Vagina (tissue), 2 donors: ENCODE data around the gene LRRFIP2. TPM values are rescaled to one million over a fixed set of nuclear protein-coding genes. Genes with fewer than 3 reads are reported as not detected.
"Not testable (repeated sequence)": the region's sequence is repeated elsewhere in the genome, so short reads cannot be mapped to it uniquely, and the experiment has no call there.

ENCODE experiments used
- DNase-seq, 2 donors: peaks; one replicate each; pipeline ENCODE4 v3.0.0-alpha.2; 2017; ENCODE audit errors: extremely low spot score in 2 of 2
- H3K27ac ChIP-seq: fragments of 200-600 bp; sonication (generic); one replicate; pipeline ENCODE4 v1.5.1; 2019
- H3K27me3 ChIP-seq: fragments of 200-600 bp; sonication (generic); one replicate; pipeline ENCODE4 v1.5.1; 2019
- H3K36me3 ChIP-seq, 2 donors: fragments of 200-600 bp; sonication (generic); one replicate each; pipeline ENCODE4 v1.5.1; 2017 to 2019
- H3K4me1 ChIP-seq: fragments of 200-600 bp; sonication (generic); one replicate; pipeline ENCODE4 v1.5.1; 2019
- H3K4me3 ChIP-seq, 2 donors: fragments of 200-600 bp; sonication (generic); 1 replicate in 1 of 2; 2 replicates in 1 of 2; pipeline ENCODE4 v1.5.1; 2016 to 2019
- H3K9me3 ChIP-seq: fragments of 200-600 bp; sonication (generic); one replicate; pipeline ENCODE4 v1.5.1; 2019
- CTCF ChIP-seq, 3 experiments: fragments of 450-650 bp in 2 of 3; fragments of 200-600 bp in 1 of 3; sonication (generic) in 1 of 3; IDR thresholded peaks; one replicate each; pipeline ENCODE4 v1.5.1; 2017 to 2019; ENCODE audit warnings: antibody characterized with exemption in 3 of 3, mild to moderate bottlenecking in 2 of 3, moderate library complexity in 2 of 3
- POLR2A ChIP-seq, 2 donors: fragments of 450-650 bp; IDR thresholded peaks; one replicate each; pipeline ENCODE4 v1.6.1; 2017; ENCODE audit warnings: antibody characterized with exemption in 2 of 2, mild to moderate bottlenecking in 2 of 2, moderate library complexity in 2 of 2
- POLR2AphosphoS5 ChIP-seq, 2 donors: sonication (generic); formaldehyde crosslinking; IDR thresholded peaks; one replicate each; pipeline ENCODE4 v1.9.0; 2017; ENCODE audit warnings: antibody characterized with exemption in 2 of 2, mild to moderate bottlenecking in 2 of 2, low read depth in 1 of 2; ENCODE audit not compliant: insufficient read depth in 1 of 2
- intact Hi-C: fragments of 100-400 bp; cut with DNase I; formaldehyde crosslinking; loops from one replicate; pipeline ENCODE4 v1.15.1; 2023
- total RNA-seq: library from RNA; depleted of rRNA; stranded (reverse); fragments of >200 nt; gene quantifications from one replicate; pipeline ENCODE4 v1.2.3, GENCODE V29; 2016

The LRRFIP2 gene
- total RNA-seq, 1 donor from 2014 or later: 74.2 TPM

- intact Hi-C loops: no loop called here
- Histone ChIP-seq H3K4me1 (peaks cover 28% of the 10 kb centered on the region), H3K36me3 (peaks cover 0 to 5% of the 10 kb centered on the region in 2 donors)
Observed at GRCh38 chr3:37149257-37149656, 25.1 kb downstream of the LRRFIP2 start.

GRCh38 chr3:37148208-37148607, 26.2 kb downstream of the LRRFIP2 start:
- intact Hi-C loops: no loop called here
- H3K4me3 ChIP-seq: no peak overlapping the region
- no peak overlapping the region for H3K27ac ChIP-seq
- no peaks in the 10 kb centered on the region for H3K27me3 ChIP-seq
- no peak for DNase-seq
- no peak for TF ChIP-seq POLR2AphosphoS5 (IDR thresholded peaks at IDR 0.05; ENCODE audit: insufficient read depth in 1 of 2, low read depth in 1 of 2)
- TF ChIP-seq POLR2A (IDR thresholded peaks at IDR 0.05): no peak
- no peak for TF ChIP-seq CTCF (IDR thresholded peaks at IDR 0.05)
- no peaks in the 10 kb centered on the region for H3K9me3 ChIP-seq
- H3K4me1 ChIP-seq: peaks cover 33% of the 10 kb centered on the region
- peaks cover 0 to 5% of the 10 kb centered on the region in 2 donors for H3K36me3 ChIP-seq

More at GRCh38 chr3:37149257-37149656, 25.1 kb downstream of the LRRFIP2 start:
- no peak overlapping the region for H3K4me3 ChIP-seq
- no peak for DNase-seq
- no peaks in the 10 kb centered on the region for H3K27me3 ChIP-seq
- no peak overlapping the region for H3K27ac ChIP-seq
- no peaks in the 10 kb centered on the region for H3K9me3 ChIP-seq
- TF ChIP-seq CTCF (IDR thresholded peaks at IDR 0.05) (no peak), POLR2AphosphoS5 (IDR thresholded peaks at IDR 0.05; ENCODE audit: insufficient read depth in 1 of 2, low read depth in 1 of 2) (no peak), POLR2A (IDR thresholded peaks at IDR 0.05) (no peak)

GRCh38 chr3:37147666-37148065, 26.7 kb downstream of the LRRFIP2 start:
- peaks cover 33% of the 10 kb centered on the region for H3K4me1 ChIP-seq
- no peaks in the 10 kb centered on the region for H3K9me3 ChIP-seq
- no peak for TF ChIP-seq POLR2A (IDR thresholded peaks at IDR 0.05)
- TF ChIP-seq CTCF (IDR thresholded peaks at IDR 0.05): no peak
- no peak for TF ChIP-seq POLR2AphosphoS5 (IDR thresholded peaks at IDR 0.05; ENCODE audit: insufficient read depth in 1 of 2, low read depth in 1 of 2)
- intact Hi-C loops: no loop called here
- H3K27me3 ChIP-seq: no peaks in the 10 kb centered on the region
- H3K27ac ChIP-seq: no peak overlapping the region
- no peak for DNase-seq
- peaks cover 0 to 9% of the 10 kb centered on the region in 2 donors for H3K36me3 ChIP-seq
- H3K4me3 ChIP-seq: no peak overlapping the region

- H3K27me3 ChIP-seq, H3K27ac ChIP-seq, H3K36me3 ChIP-seq, H3K9me3 ChIP-seq, DNase-seq, H3K4me3 ChIP-seq, intact Hi-C loops: not testable (repeated sequence)
- peaks cover 33% of the 10 kb centered on the region for H3K4me1 ChIP-seq
Observed at GRCh38 chr3:37146927-37147326, 27.5 kb downstream of the LRRFIP2 start.

GRCh38 chr3:37145611-37146010, 28.8 kb downstream of the LRRFIP2 start:
- intact Hi-C loops: no loop called here
- TF ChIP-seq POLR2AphosphoS5 (IDR thresholded peaks at IDR 0.05; ENCODE audit: insufficient read depth in 1 of 2, low read depth in 1 of 2): no peak
- no peak for TF ChIP-seq CTCF (IDR thresholded peaks at IDR 0.05)
- TF ChIP-seq POLR2A (IDR thresholded peaks at IDR 0.05): no peak
- Histone ChIP-seq H3K4me3 (no peak overlapping the region), H3K27me3 (no peaks in the 10 kb centered on the region), H3K9me3 (no peaks in the 10 kb centered on the region), H3K27ac (peak overlapping the region; percentile 59), H3K4me1 (peaks cover 33% of the 10 kb centered on the region), H3K36me3 (peaks cover 0 to 9% of the 10 kb centered on the region in 2 donors)
- DNase-seq: no peak
